ENCODE results near the gene ITGA1.

ITGA1 gene

GRCh38 chr5:52981507-52981906 lies 193.8 kb downstream of the ITGA1 start:
- no peak for DNase-seq

GRCh38 chr5:52983731-52984636 lies 196.3 kb downstream of the ITGA1 start:
- DNase-seq: no peak

DNA sequence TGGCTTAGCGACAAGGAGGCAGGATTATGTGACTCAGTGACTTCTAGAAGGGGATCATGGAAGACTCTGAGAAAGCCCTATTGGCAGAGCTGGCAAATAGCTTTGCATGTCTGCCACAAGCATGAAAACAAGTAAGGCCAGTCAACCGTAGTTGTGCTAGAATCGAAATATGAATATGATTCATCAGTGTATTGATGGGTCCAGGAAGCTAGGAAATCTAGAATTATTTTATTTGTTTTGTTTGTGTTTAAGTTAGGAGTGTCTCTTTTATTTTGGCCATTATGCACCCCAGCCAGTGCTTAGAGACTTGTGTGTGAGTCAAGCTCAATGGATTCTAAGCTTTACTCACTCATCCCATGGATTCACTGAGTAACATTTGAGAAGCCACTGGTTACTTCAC lies 197.6 kb downstream of the ITGA1 start:
- DNase-seq: no peak

DNA sequence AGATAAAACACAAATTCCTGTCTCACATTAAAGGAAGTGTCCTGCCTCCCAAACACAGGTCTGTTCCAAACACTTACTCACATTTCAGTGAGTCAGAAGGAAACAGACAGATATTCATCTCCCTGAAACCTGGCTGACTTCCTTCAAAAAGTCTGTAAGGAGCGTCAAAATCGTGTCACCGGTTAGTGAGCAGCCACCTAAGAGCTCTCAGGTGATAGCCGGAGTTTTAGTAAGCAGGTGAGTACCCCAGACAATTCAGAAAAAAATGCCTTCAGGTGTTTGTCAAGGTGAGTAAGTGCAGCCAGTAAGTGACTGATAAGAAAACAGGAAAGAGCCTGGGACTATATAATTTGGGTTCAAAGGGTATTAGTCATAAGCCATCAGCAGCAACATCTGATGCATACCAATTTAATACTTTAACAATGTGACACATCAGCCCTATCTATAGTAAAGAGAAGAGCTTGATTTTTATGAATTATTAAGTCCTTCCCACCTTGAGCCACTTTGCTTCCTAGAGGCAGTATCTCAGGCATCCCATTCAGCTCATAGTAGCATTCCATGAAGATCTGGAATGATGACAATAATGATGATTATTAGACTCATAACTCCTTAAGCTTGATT lies 200.1 kb downstream of the ITGA1 start:
- no peak for DNase-seq

DNA sequence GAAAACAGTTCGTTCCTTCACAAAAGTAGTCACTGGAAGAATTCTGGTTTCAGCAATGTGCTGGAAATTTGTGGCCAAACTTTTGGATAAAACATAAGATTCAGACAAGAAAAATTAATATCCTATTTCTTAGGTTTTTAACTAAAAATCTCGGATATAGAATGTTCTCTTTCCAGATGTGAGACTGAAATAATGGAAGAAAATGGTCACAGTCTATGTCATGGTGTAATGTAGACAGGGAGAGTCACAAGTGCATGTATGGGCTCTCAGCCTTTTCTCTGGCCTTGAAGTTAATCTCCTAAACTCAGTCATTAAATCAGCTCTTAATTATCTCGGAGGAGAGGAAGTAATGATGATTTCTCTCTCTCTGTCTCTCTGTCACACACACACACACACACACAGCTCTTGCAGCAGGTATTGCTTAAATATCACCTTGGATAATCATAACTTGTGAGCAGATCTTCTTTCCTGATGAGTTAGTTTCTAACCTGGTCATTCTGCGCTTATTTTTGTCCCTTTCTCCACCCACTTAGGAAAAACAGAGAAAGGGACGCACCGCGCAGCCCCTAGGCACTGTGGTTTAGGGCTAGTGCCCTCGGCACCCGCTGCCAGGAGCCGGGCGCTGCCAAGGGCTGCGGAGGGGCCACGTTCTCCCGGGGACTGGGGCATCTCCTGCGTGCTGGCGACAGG lies 200.8 kb downstream of the ITGA1 start:
- DNase-seq: no peak

GRCh38 chr5:52989025-52989780 lies 201.5 kb downstream of the ITGA1 start, which contains the start of gene ITGA2:
TSS of gene ITGA2 (plus strand) at chr5:52989352. CDS start at chr5:52989469, 117 bp downstream.
- DNase-seq: no peak

DNA sequence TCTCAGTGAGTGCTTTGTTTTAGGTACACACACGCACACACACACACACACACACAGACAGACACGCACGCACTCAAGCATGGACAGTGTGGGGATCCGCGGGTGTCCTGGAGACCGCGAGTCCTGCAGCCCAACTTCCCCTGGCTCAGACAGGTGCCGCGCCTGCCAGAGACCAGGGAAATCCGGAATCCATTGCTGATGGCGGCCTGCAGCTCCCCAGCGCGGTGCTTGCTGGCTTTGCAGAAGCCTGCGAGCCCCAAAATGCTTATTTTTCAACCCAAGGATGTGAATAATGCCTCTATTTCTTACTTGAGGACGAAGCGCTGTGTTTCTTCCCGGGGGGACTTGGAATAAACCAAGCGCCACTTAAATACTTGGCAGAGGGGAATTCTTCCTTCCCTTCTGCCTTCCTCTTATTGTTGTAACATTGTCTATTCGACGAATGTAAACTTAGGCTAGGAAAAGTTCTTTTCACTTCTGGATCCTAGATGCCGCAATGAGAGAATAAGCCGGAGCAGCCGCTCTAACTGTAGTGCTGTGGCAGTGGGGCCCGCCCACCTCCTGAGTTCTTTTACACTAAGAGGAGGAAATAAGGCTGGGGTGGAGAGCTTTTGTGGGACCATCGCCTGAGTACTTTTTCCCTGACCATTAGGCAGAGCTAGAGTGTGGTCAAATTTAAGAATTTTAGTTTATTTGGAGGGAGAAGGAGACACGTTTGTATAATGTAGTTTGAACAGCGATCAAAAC lies 202.2 kb downstream of the ITGA1 start:
- DNase-seq: no peak

DNA sequence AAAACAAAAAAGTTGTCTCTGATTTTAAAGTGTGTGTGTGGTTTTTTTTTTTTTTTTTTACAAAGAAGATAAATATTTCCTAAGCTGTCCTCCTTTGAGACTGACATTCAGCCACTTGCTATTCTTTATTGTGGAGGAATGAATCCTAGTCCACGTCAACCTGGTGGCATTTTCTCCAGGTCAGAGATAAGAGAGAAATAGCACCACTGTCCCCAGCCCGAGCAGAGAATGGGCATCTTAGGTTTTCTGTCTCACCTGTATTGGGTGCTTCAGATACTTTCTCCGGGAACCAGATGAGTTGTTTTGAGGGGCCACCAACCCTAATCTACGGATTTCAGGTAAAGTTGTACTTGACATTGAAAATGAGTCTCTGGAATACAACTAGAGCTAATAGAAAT lies 202.8 kb downstream of the ITGA1 start:
- DNase-seq: no peak

DNA sequence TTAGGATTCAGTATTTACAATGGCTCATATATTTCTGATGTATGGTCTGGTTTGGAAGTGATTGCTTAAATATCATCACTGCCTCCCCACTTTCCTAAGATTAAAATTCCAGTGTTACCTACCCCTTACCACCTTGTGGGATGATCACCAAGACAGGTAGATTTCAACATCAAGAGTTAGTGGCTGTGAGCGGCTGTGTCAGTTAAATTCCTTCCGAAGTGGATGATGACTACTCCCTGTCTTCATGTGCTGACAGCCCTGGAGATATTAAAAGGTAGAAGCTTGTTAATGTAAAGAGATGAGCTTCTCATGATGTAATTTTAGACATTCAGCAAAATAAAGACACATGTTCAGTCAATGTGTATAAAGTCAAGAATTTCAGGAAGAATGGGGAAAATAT lies 205.7 kb downstream of the ITGA1 start:
- DNase-seq: no peak

DNA sequence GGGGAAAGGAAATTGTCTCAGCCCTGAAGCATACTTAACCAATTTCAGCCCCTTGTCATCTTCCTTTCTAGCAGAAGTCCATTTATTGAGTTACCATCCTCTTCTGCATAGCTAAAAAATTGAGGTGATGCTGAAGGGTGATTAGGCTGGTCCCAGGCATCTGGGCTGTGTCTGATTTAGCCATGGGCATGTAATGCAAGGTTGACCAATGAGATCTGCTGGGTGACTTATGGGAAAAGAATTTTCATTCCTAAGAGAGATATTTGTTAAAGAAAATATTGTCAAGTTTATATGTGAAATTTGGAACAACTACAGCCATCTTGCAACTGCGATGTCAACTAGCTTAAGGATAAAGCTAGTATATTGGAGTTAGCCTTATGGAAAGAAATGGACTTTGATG lies 206.6 kb downstream of the ITGA1 start:
- DNase-seq: no peak

GRCh38 chr5:52995095-52995494 lies 207.4 kb downstream of the ITGA1 start:
- no peak for DNase-seq

GRCh38 chr5:52995914-52996313 lies 208.2 kb downstream of the ITGA1 start:
- DNase-seq: no peak

- no peak for DNase-seq
Observed at GRCh38 chr5:52996979-52997378, 209.3 kb downstream of the ITGA1 start.

DNA sequence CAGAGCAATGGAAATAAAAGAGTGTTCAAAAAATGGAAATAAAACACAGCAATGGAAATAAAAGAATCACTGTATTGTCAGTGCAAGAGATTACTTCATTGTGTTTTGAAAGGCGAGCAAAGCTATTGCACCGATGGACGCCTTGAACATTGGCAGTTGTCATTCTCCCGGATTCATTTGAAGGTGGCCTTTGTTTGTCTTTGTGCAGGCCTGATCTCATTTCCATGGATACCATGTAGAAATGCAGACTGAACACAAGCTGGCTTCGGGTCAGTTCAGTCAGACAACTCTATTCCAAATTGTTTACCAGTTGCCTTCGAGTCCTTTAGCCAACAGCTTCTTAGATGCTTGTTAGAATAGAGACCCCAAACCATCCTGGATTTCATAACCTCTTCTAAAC lies 209.7 kb downstream of the ITGA1 start:
- no peak for DNase-seq

DNA sequence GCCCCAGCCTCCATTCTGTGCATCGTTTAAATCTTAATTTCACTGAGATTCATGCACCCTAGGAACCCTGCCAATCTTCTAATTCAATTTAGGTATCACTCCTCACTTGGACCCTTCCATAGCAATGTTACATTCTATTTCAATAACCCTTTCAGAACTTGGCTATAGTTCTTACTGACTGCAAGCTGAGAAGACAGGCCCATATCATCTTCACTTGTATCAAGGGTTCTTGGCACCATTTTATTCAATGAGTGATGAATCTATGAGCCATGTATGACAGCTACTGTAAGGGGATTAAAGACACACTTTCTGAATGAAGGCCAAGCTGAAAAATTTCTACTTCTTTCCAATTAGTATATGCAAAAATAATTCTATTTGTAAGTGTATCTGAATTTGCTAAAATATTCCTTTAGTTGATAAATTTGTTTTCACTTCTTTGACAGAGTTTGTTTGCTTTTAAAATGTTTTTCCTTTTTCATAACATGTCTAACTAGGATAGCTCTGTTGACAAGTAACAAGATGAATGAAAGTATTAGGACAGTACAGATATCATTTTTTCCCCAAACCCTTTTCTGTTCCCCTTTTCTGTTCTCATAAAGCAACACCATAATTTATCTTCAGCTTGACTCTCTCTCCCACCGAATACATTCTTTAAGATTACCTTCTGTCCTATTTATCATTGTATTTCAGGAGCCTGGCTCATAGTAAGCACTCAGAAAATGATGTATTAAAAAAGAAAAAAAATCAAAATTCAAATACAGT lies 211.0 kb downstream of the ITGA1 start:
- no peak for DNase-seq

- DNase-seq: no peak
Observed at GRCh38 chr5:52999344-52999949, 211.7 kb downstream of the ITGA1 start.

DNA sequence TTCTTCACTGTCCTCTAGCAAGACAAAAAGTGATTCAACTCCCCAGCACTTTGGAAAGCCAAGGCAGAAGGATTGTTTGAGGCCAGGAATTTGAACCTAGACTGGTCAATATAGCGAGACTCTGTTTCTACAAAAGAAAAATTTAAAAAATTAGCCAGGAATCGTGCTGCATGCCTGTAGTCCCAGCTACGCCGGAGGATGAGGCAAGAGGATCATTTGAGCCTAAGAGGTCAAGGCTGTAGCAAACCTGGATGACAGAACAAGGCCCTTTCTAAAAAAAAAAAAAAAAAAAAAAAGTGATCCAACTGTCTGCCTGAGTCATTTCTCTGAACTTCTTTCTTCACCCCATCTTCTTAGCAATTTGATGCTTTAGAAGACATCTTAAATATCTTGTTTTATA lies 213.8 kb downstream of the ITGA1 start:
- no peak for DNase-seq

DNA sequence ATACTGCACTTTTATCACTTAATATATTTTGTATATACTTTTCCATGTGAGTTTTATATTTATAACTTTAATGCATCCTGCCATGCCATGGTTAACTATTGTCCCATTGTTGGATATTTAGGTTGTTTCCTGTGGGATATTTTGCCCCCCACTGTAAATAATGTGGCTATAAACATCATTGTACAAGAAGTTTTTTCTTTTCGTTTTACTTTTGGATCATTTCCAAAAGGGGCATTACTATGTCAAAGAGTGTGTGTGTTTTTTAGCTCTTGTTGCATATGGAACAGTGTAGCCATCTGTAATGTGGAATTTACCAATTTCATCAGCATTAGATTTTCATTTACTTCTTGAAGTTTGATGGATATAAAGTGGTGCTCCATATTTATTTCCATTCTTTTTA lies 214.8 kb downstream of the ITGA1 start:
- no peak for DNase-seq

GRCh38 chr5:53003144-53003543 lies 215.4 kb downstream of the ITGA1 start:
- no peak for DNase-seq

- DNase-seq: no peak
Observed at GRCh38 chr5:53006911-53007890, 219.5 kb downstream of the ITGA1 start.

All from NCI-H1105 (cell line).